Duodenal mucosa (tissue), 2 donors: ENCODE results near the gene GLO1.

Experiments used
- H3K27ac ChIP-seq: one replicate; pipeline ENCODE4 v1.7.0; 2013; ENCODE audit warnings: low read depth, low read length
- H3K27me3 ChIP-seq, 2 donors: one replicate each; pipeline ENCODE4 v1.7.0; 2013; ENCODE audit warnings: low read length in 2 of 2, control low read depth in 1 of 2; ENCODE audit not compliant: insufficient read depth in 2 of 2, control insufficient read depth in 1 of 2
- H3K36me3 ChIP-seq, 2 donors: one replicate each; pipeline ENCODE4 v1.7.0; 2013; ENCODE audit warnings: low read length in 2 of 2, control low read depth in 1 of 2; ENCODE audit not compliant: insufficient read depth in 2 of 2, control insufficient read depth in 1 of 2
- H3K4me1 ChIP-seq, 2 donors: one replicate each; pipeline ENCODE4 v1.7.0; 2013; ENCODE audit warnings: low read length in 2 of 2, control low read depth in 1 of 2; ENCODE audit not compliant: insufficient read depth in 2 of 2, control insufficient read depth in 1 of 2
- H3K4me3 ChIP-seq, 2 donors: one replicate each; pipeline ENCODE4 v1.7.0; 2013; ENCODE audit warnings: low read length in 2 of 2, low read depth in 1 of 2
- H3K9ac ChIP-seq, 2 donors: one replicate each; pipeline ENCODE4 v1.7.0; 2013; ENCODE audit warnings: low read length in 2 of 2, low read depth in 1 of 2
- H3K9me3 ChIP-seq, 2 donors: one replicate each; pipeline ENCODE4 v1.7.0; 2013; ENCODE audit warnings: low read length in 2 of 2, control low read depth in 1 of 2; ENCODE audit not compliant: control insufficient read depth in 1 of 2

The GLO1 gene

DNA sequence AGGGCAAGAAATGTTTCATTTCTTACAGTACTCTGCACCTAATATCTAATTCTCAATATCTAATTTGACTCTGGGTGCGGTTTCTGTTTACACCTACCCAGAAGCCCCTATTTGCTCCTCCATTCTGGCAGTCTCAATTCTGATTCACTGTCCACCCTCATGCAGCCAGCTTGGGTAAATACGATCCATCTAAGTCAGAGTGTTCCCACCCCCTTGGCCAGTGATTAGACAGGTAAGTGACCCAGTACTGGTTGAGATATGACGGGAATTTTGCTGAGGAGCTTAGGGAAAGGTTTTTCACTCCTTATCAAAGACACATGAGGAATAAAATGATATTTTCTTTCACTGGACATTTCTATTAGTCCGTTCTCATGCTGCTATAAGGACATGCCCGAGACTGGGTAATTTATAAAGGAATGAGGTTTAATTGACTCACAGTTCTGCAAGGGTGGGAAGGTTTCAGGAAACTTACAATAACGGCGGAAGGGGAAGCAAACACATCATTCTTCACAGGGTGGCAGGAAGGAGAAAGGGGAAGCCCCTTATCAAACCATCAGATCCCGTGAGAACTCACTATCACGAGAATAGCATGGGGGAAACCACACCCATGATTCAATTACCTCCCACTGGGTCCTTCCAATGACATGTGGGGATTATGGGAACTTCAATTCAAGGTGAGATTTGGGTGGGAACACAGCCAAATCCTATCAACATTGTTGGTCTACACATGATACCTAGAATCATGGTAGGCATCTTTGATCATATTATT is 29.4 kb downstream of the GLO1 start:
- Histone ChIP-seq H3K9ac (no peak overlapping the region), H3K4me1 (no peaks in the 10 kb centered on the region), H3K27me3 (no peaks in the 10 kb centered on the region), H3K27ac (no peak overlapping the region), H3K4me3 (no peak overlapping the region), H3K9me3 (no peaks in the 10 kb centered on the region), H3K36me3 (peaks cover 0 to 19% of the 10 kb centered on the region in 2 donors)

DNA sequence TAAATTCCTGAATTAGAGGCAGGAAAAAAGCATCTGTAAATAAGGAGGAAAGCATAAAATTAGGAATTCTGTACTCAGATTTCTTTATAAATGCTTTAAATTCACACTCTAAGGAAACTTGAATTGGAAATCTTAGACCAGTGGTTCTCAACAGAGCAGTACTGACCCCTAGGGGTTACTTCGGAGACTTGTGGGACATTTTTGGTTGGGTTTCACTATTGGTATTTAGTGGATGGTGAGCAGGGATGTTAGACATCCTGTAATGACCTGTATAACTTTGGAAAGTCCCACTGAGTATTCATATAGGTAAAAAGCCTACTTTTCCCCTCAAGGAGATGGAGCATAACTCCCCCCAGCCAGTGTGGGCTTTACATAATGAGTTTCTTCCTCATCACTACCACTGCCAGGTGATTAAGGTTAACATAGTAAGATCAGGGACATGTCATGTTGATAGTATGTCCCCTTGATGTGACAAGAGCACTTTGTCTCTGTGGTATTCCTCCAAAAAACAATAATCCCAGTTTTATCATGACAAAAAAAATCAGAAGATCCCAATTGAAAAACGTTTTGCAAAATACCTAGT is 31.0 kb downstream of the GLO1 start:
- Histone ChIP-seq H3K9me3 (no peaks in the 10 kb centered on the region), H3K4me1 (no peaks in the 10 kb centered on the region), H3K27me3 (no peaks in the 10 kb centered on the region), H3K4me3 (no peak overlapping the region), H3K27ac (no peak overlapping the region), H3K36me3 (peaks cover 0 to 18% of the 10 kb centered on the region in 2 donors), H3K9ac (no peak overlapping the region)

- Histone ChIP-seq H3K9ac (no peak overlapping the region), H3K9me3 (no peaks in the 10 kb centered on the region), H3K27me3 (no peaks in the 10 kb centered on the region), H3K27ac (no peak overlapping the region), H3K36me3 (no peaks in the 10 kb centered on the region), H3K4me3 (no peak overlapping the region), H3K4me1 (no peaks in the 10 kb centered on the region)
Observed at GRCh38 chr6:38658418-38659167, 44.4 kb downstream of the GLO1 start.

- Histone ChIP-seq H3K4me1 (no peaks in the 10 kb centered on the region), H3K27me3 (no peaks in the 10 kb centered on the region)
Observed at GRCh38 chr6:38656896-38657295, 46.0 kb downstream of the GLO1 start.

GRCh38 chr6:38654263-38654662 is 48.7 kb downstream of the GLO1 start:
- no peak overlapping the region for H3K4me3 ChIP-seq
- no peaks in the 10 kb centered on the region for H3K4me1 ChIP-seq
- no peak overlapping the region for H3K9ac ChIP-seq
- H3K27ac ChIP-seq, result no peak overlapping the region
- H3K36me3 ChIP-seq, result no peaks in the 10 kb centered on the region
- H3K9me3 ChIP-seq, result no peaks in the 10 kb centered on the region
- no peaks in the 10 kb centered on the region for H3K27me3 ChIP-seq

More at GRCh38 chr6:38656896-38657295, 46.0 kb downstream of the GLO1 start:
- Histone ChIP-seq H3K9me3 (no peaks in the 10 kb centered on the region), H3K4me3 (no peak overlapping the region), H3K36me3 (no peaks in the 10 kb centered on the region), H3K27ac (no peak overlapping the region), H3K9ac (no peak overlapping the region)

DNA sequence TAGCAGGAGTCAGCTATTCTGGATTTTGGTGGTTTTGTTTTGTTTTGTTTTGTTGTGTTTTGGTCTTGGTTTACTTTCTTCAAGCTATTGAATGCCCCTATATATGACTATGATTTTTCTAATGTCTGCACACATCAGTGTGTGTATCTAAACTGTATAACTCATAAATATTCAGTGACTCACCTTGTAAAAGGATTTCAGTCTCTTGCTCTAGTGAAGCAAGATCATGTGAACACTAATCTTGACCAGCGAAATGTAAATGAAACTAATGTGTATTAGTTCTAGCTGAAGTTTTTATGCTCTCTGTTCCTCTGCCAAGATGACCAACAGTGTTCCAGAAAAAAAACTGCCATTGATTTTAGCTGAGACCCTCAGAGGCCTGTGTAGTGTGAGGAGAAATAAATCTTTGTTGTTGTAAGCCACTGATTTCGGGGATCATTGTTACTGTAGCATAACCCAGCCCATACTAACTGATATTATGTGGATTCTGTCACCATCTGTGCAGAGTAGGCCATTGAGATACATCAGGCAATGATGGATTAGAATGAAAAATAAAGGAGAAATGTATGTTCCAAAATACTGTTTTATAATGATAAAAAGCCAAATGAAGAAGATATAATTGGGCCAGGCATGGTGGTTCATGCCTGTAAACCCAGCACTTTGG is 51.7 kb downstream of the GLO1 start:
- H3K27me3 ChIP-seq, result no peaks in the 10 kb centered on the region
- H3K36me3 ChIP-seq, result no peaks in the 10 kb centered on the region
- H3K4me1 ChIP-seq, result no peaks in the 10 kb centered on the region
- H3K9me3 ChIP-seq, result no peaks in the 10 kb centered on the region
- no peak overlapping the region for H3K4me3 ChIP-seq
- no peak overlapping the region for H3K9ac ChIP-seq
- no peak overlapping the region for H3K27ac ChIP-seq

DNA sequence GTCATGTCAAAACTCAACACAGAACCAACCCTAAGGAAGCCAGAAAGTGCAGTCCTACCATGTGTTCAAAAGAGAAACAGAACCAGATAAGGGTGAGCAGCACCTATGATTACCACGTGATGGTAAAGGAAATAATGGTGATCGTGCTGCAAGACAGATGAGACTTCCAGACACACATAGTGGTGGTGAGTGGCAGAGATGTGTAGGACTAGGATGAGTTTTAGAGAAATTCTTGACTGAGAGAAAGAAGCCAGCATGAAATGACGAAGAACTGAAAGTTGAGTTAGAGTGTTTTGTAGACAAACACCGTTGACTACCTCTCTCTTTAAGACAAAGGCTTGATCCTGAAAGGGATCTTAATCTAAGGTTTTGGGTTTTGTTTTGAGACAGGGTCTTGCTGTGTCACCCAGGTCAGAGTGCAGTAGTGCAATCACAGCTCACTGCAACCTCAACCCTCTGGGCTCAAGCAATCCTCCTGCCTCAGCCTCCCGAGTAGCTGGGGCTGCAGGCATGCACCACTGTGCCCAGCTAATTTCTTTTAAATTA is 52.7 kb downstream of the GLO1 start:
- Histone ChIP-seq H3K27ac (no peak overlapping the region), H3K36me3 (no peaks in the 10 kb centered on the region), H3K4me3 (no peak overlapping the region), H3K4me1 (no peaks in the 10 kb centered on the region), H3K9ac (no peak overlapping the region), H3K9me3 (no peaks in the 10 kb centered on the region), H3K27me3 (no peaks in the 10 kb centered on the region)

DNA sequence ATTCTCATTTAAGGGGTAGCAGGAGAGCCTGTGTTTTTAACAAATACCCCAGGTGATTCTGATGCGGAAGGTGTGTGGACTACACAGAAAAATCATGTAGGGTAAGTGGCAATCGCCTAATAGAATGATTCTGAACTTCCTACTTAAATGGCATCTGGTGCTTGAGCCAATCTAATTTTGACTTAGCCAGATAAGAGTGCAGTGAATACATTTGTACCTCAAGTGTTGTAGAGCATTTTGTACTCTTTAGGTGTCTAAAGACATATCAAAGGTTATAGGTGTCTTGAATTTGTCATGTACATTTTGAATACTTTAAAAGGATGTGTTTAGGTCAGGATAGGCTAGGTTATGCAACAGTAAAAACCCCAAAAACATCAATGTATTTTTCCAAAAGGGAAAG is 53.2 kb downstream of the GLO1 start:
- no peak overlapping the region for H3K4me3 ChIP-seq
- H3K27ac ChIP-seq, result no peak overlapping the region
- no peaks in the 10 kb centered on the region for H3K9me3 ChIP-seq
- H3K9ac ChIP-seq, result no peak overlapping the region
- H3K36me3 ChIP-seq, result no peaks in the 10 kb centered on the region
- no peaks in the 10 kb centered on the region for H3K27me3 ChIP-seq
- no peaks in the 10 kb centered on the region for H3K4me1 ChIP-seq

DNA sequence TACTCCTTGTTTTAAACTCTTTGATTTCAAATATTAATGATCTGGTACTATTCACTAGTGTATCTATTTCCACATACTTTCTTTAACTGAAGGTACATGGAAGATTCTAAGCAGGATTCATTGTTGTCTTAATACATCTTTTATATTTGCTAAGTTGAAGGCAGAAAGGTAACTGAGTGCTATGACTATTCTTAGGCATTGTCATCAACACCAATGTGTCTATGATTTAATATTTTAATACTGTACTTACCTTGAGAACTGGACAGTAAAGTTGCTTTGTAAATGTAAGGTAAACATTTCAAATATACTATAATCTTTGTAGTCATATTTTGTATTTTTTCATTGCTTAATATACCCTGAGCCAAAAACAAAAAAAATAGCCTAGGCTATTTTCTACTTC is 54.3 kb downstream of the GLO1 start:
- H3K4me3 ChIP-seq, result no peak overlapping the region
- H3K27ac ChIP-seq, result no peak overlapping the region
- no peaks in the 10 kb centered on the region for H3K9me3 ChIP-seq
- H3K27me3 ChIP-seq, result no peaks in the 10 kb centered on the region
- no peaks in the 10 kb centered on the region for H3K4me1 ChIP-seq
- no peaks in the 10 kb centered on the region for H3K36me3 ChIP-seq
- H3K9ac ChIP-seq, result no peak overlapping the region
